ENCODE data around the gene CEP295NL.
"Not testable (repeated sequence)": the region's sequence is repeated elsewhere in the genome, so short reads cannot be mapped to it uniquely, and the experiment has no call there.

CEP295NL gene

GRCh38 chr17:78920528-78920927 lies 17.5 kb upstream of the CEP295NL start:
- no peak overlapping the region for H3K4me3 ChIP-seq (ENCODE audit: low read depth, low read length)
- TF ChIP-seq CTCF (IDR thresholded peaks at IDR 0.05; ENCODE audit: low read depth, low read length), result no peak

- H3K4me3 ChIP-seq (ENCODE audit: low read depth, low read length), result no peak overlapping the region
- no peak for TF ChIP-seq CTCF (IDR thresholded peaks at IDR 0.05; ENCODE audit: low read depth, low read length)
Measured at GRCh38 chr17:78919861-78920450, 17.0 kb upstream of the CEP295NL start.

- TF ChIP-seq CTCF (IDR thresholded peaks at IDR 0.05; ENCODE audit: low read depth, low read length), result no peak
- H3K4me3 ChIP-seq (ENCODE audit: low read depth, low read length), result no peak overlapping the region
Measured at GRCh38 chr17:78918979-78919378, 16.0 kb upstream of the CEP295NL start.

- TF ChIP-seq CTCF (IDR thresholded peaks at IDR 0.05; ENCODE audit: low read depth, low read length), result no peak
- H3K4me3 ChIP-seq (ENCODE audit: low read depth, low read length), result no peak overlapping the region
Measured at GRCh38 chr17:78917451-78918275, 14.7 kb upstream of the CEP295NL start.

GRCh38 chr17:78915872-78916632 lies 13.1 kb upstream of the CEP295NL start:
- no peak overlapping the region for H3K4me3 ChIP-seq (ENCODE audit: low read depth, low read length)
- no peak for TF ChIP-seq CTCF (IDR thresholded peaks at IDR 0.05; ENCODE audit: low read depth, low read length)

- no peak for TF ChIP-seq CTCF (IDR thresholded peaks at IDR 0.05; ENCODE audit: low read depth, low read length)
- H3K4me3 ChIP-seq (ENCODE audit: low read depth, low read length), result no peak overlapping the region
Measured at GRCh38 chr17:78913115-78913514, 10.1 kb upstream of the CEP295NL start.

GRCh38 chr17:78912082-78912481 lies 9.1 kb upstream of the CEP295NL start:
- H3K4me3 ChIP-seq (ENCODE audit: low read depth, low read length), result no peak overlapping the region
- no peak for TF ChIP-seq CTCF (IDR thresholded peaks at IDR 0.05; ENCODE audit: low read depth, low read length)

- not testable (repeated sequence) for H3K4me3 ChIP-seq (ENCODE audit: low read depth, low read length)
Measured at GRCh38 chr17:78911543-78911942, 8.5 kb upstream of the CEP295NL start.
